GM10266 (cell line): ENCODE data around the gene NBPF19.
"Not testable (repeated sequence)": the region's sequence is repeated elsewhere in the genome, so short reads cannot be mapped to it uniquely, and the experiment has no call there.

Experiments
- DNase-seq: peaks from one replicate; pipeline ENCODE4 v3.0.0; 2012; ENCODE audit errors: extremely low spot score

The NBPF19 gene

GRCh38 chr1:149474745-149475144 lies at the start of gene NBPF19:
Gene NBPF19, plus strand, starts transcription at chr1:149475045. Its CDS starts 888 bp downstream, at chr1:149475933.
- not testable (repeated sequence) for DNase-seq

DNA sequence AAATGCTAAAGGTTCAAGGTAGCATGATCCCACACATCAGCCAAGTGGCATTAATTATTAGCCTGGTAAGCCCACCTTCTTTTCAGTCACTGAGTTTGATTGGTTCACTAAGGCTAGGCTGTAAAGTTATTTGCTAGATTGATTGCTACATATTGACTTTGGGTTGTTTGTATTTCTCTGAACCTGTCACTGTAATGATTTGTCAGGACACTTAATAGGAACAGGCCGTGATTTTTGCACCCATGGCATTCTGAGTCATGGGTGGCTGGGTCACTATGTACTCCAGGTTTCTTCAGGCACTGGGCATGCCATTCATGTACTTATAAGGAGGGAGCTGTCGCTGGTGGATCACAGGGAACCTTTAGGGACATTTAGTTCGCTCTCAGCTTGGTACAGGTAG lies 46.5 kb upstream of the NBPF19 start:
- DNase-seq = not testable (repeated sequence)

DNA sequence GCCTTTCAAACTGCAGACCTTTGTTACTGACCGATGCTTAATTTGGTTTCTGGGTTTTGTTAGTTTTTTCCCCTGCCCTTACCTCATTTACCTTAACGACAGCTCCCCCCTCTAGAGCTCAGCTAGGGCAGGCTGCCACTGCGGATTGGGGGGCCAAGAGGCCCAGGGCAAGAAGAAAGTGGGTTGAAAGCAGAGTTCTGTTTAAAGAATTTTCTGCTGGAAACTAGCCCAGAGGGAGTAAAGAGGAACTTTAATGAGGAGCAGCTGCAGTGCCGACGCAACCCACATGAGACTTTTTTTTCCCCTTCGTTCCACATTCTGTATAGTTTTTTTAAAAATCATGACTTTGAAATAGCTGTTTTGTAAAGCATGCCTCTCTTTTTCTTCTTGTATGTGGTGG lies 29.4 kb upstream of the NBPF19 start:
- DNase-seq = not testable (repeated sequence)

DNA sequence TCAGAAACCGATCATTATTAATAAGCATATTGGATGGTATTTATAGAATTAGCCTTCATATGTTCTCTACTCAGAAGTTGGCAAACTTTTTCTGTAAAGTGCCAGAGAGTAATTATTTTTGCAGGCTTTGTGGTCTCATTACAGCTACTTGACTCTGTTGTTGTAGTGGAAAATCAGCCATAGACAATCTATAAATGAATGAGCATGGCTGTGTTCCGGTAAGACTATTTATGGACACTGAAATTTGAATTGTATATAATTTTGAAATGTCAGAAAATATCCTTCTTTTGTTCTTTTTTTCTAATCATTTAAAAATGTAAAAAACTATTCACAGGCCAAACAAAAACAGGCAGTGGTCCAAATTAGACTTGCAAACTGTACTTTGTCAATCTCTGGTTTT lies 22.6 kb upstream of the NBPF19 start:
- DNase-seq = not testable (repeated sequence)

DNA sequence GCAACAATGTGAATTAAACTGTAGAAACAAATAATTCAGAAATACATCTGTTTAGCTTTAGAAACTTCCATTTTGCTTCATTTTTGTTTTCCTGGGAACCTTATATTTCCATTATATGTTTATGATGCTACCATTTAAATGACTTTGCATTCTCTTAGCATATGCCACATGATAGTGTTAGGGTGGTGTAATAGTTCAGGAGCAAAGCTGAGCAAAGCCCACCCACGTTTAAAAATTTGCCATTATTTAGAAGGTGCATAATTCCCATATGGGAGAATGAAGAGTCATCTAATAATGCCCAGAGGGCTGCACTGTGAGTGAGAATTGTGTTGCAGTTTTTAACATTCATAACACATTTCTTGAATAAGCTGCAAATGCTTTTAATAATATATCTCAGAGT lies 22.2 kb upstream of the NBPF19 start:
- DNase-seq = not testable (repeated sequence)

DNA sequence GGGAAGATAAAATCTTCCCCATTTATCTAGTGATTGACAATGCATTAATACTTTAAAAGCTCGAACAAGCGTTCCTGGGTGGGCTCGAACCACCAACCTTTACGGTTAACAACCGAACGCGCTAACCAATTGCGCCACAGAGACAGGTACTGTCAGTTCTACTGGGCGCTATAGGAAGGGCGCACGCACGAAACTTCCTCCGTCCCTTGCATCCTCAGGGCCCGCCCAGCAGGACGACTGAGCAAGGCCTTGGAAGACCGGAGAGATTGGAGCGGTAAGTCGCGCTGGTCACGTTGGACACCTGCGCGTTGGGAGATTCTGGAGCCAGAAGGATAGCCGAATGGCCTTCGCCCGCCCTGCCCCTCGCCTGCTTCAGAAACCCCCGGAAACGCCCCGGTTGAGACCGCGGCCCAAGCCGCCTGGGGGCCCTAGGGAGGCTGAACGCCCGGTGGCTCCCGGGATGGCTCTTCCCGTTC lies 83.5 kb downstream of the NBPF19 start:
- not testable (repeated sequence) for DNase-seq

DNA sequence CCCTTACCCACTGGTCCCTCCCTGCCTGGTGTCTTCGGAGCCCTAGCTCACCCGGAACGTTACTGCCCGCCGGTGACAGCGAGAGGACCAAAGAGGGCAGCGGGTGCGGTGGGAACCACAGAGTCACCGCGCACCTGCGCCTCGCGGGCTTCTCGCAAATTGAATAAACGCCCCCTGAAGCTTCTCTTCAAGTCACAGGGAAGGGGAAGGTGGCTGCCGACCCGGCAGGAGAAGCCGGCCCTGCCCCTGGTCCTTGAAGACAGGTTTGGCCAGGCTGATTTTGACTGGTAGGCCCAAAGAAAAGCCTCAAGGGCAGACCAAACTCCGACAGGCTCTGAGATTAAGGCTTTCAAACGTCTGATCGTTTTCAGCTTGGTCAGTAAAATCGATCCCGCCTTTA lies 87.0 kb downstream of the NBPF19 start:
- not testable (repeated sequence) for DNase-seq

DNA sequence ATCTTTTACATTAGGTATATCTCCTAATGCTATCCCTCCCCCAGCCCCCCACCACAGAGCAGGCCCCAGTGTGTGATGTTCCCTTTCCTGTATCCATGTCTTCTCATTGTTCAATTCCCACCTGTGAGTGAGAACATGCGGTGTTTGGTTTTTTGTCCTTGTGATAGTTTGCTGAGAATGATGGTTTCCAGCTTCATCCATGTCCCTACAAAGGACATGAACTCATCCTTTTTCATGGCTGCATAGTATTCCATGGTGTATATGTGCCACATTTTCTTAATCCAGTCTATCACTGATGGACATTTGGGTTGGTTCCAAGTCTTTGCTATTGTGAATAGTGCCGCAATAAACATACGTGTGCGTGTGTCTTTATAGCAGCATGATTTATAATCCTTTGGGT lies 90.6 kb downstream of the NBPF19 start:
- DNase-seq = not testable (repeated sequence)

GRCh38 chr1:149572763-149573162 lies 97.9 kb downstream of the NBPF19 start:
- not testable (repeated sequence) for DNase-seq

DNA sequence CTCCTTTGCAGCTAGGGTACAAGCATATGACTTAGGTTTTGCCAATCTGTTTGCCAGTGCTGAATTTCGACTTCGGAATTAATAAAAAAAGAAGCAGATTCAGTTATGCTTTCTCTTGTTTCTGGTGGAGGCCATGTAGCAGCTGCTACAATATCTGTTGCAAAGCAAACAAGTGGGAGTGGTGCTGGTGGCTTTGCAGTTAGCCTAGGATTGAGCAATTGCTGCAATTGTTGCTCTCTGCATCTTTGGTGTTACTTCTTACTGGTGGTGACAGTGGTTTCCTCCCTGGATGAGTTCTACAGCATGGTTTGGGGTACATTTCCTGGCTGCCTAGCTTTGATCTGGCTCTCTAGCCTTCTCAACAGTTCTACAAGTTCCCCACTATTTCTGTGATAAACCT lies 110.7 kb downstream of the NBPF19 start:
- not testable (repeated sequence) for DNase-seq
